Vagina (tissue), 2 donors: ENCODE data around the gene CTDSPL. TPM values are rescaled to one million over a fixed set of nuclear protein-coding genes. Genes with fewer than 3 reads are reported as not detected.

ENCODE experiments used
- DNase-seq, 2 donors: peaks; one replicate each; pipeline ENCODE4 v3.0.0-alpha.2; 2017; ENCODE audit errors: extremely low spot score in 2 of 2
- H3K27ac ChIP-seq: fragments of 200-600 bp; sonication (generic); one replicate; pipeline ENCODE4 v1.5.1; 2019
- H3K27me3 ChIP-seq: fragments of 200-600 bp; sonication (generic); one replicate; pipeline ENCODE4 v1.5.1; 2019
- H3K36me3 ChIP-seq, 2 donors: fragments of 200-600 bp; sonication (generic); one replicate each; pipeline ENCODE4 v1.5.1; 2017 to 2019
- H3K4me1 ChIP-seq: fragments of 200-600 bp; sonication (generic); one replicate; pipeline ENCODE4 v1.5.1; 2019
- H3K4me3 ChIP-seq, 2 donors: fragments of 200-600 bp; sonication (generic); 1 replicate in 1 of 2; 2 replicates in 1 of 2; pipeline ENCODE4 v1.5.1; 2016 to 2019
- H3K9me3 ChIP-seq: fragments of 200-600 bp; sonication (generic); one replicate; pipeline ENCODE4 v1.5.1; 2019
- CTCF ChIP-seq, 3 experiments: fragments of 450-650 bp in 2 of 3; fragments of 200-600 bp in 1 of 3; sonication (generic) in 1 of 3; IDR thresholded peaks; one replicate each; pipeline ENCODE4 v1.5.1; 2017 to 2019; ENCODE audit warnings: antibody characterized with exemption in 3 of 3, mild to moderate bottlenecking in 2 of 3, moderate library complexity in 2 of 3
- POLR2A ChIP-seq, 2 donors: fragments of 450-650 bp; IDR thresholded peaks; one replicate each; pipeline ENCODE4 v1.6.1; 2017; ENCODE audit warnings: antibody characterized with exemption in 2 of 2, mild to moderate bottlenecking in 2 of 2, moderate library complexity in 2 of 2
- POLR2AphosphoS5 ChIP-seq, 2 donors: sonication (generic); formaldehyde crosslinking; IDR thresholded peaks; one replicate each; pipeline ENCODE4 v1.9.0; 2017; ENCODE audit warnings: antibody characterized with exemption in 2 of 2, mild to moderate bottlenecking in 2 of 2, low read depth in 1 of 2; ENCODE audit not compliant: insufficient read depth in 1 of 2
- intact Hi-C: fragments of 100-400 bp; cut with DNase I; formaldehyde crosslinking; loops from one replicate; pipeline ENCODE4 v1.15.1; 2023
- total RNA-seq: library from RNA; depleted of rRNA; stranded (reverse); fragments of >200 nt; gene quantifications from one replicate; pipeline ENCODE4 v1.2.3, GENCODE V29; 2016

Gene CTDSPL
- total RNA-seq, 1 donor from 2014 or later, result 28.0 TPM

- TF ChIP-seq POLR2AphosphoS5 (IDR thresholded peaks at IDR 0.05; ENCODE audit: insufficient read depth in 1 of 2, low read depth in 1 of 2), result no peak
- TF ChIP-seq POLR2A (IDR thresholded peaks at IDR 0.05), result no peak
- no peak for TF ChIP-seq CTCF (IDR thresholded peaks at IDR 0.05)
- Histone ChIP-seq H3K27me3 (no peaks in the 10 kb centered on the region), H3K36me3 (peaks cover 0 to 44% of the 10 kb centered on the region in 2 donors), H3K27ac (no peak overlapping the region), H3K9me3 (no peaks in the 10 kb centered on the region), H3K4me1 (no peaks in the 10 kb centered on the region), H3K4me3 (no peak overlapping the region)
- DNase-seq, result no peak
- intact Hi-C loops, result no loop called here
These were observed 118.1 kb downstream of the CTDSPL start for GRCh38 chr3:37979541-37980461.

- Histone ChIP-seq H3K4me1 (no peaks in the 10 kb centered on the region), H3K36me3 (peaks cover 0 to 42% of the 10 kb centered on the region in 2 donors), H3K27ac (no peak overlapping the region), H3K9me3 (no peaks in the 10 kb centered on the region), H3K4me3 (no peak overlapping the region), H3K27me3 (no peaks in the 10 kb centered on the region)
- intact Hi-C loops, result no loop called here
- peak in 1 of 2 donors; percentile 93 for DNase-seq
- TF ChIP-seq CTCF (IDR thresholded peaks at IDR 0.05) (no peak), POLR2A (IDR thresholded peaks at IDR 0.05) (no peak), POLR2AphosphoS5 (IDR thresholded peaks at IDR 0.05; ENCODE audit: insufficient read depth in 1 of 2, low read depth in 1 of 2) (no peak)
These were observed 119.0 kb downstream of the CTDSPL start for GRCh38 chr3:37980462-37981347.

GRCh38 chr3:37981348-37981664 lies 119.6 kb downstream of the CTDSPL start:
- Histone ChIP-seq H3K27ac (no peak overlapping the region), H3K27me3 (no peaks in the 10 kb centered on the region), H3K4me1 (no peaks in the 10 kb centered on the region), H3K9me3 (no peaks in the 10 kb centered on the region), H3K4me3 (no peak overlapping the region), H3K36me3 (peaks cover 0 to 36% of the 10 kb centered on the region in 2 donors)
- intact Hi-C loops, result no loop called here
- TF ChIP-seq POLR2A (IDR thresholded peaks at IDR 0.05), result no peak
- no peak for TF ChIP-seq CTCF (IDR thresholded peaks at IDR 0.05)
- no peak for TF ChIP-seq POLR2AphosphoS5 (IDR thresholded peaks at IDR 0.05; ENCODE audit: insufficient read depth in 1 of 2, low read depth in 1 of 2)
- no peak for DNase-seq

GRCh38 chr3:37982331-37982730 lies 120.7 kb downstream of the CTDSPL start:
- intact Hi-C loops, result no loop called here
- TF ChIP-seq POLR2A (IDR thresholded peaks at IDR 0.05) (no peak), CTCF (IDR thresholded peaks at IDR 0.05) (no peak), POLR2AphosphoS5 (IDR thresholded peaks at IDR 0.05; ENCODE audit: insufficient read depth in 1 of 2, low read depth in 1 of 2) (no peak)
- no peak overlapping the region for H3K27ac ChIP-seq
- no peaks in the 10 kb centered on the region for H3K27me3 ChIP-seq
- DNase-seq, result no peak
- H3K4me1 ChIP-seq, result no peaks in the 10 kb centered on the region
- H3K4me3 ChIP-seq, result no peak overlapping the region
- no peaks in the 10 kb centered on the region for H3K9me3 ChIP-seq
- H3K36me3 ChIP-seq, result peaks cover 0 to 26% of the 10 kb centered on the region in 2 donors
